ENCODE results near the gene DOCK9. TPM values are rescaled to one million over a fixed set of nuclear protein-coding genes. Genes with fewer than 3 reads are reported as not detected.

Gene DOCK9
- total and polyA plus RNA-seq, 2 donors from 2014 or later, result 14.0 to 125 TPM

- Histone ChIP-seq H3K4me3 (ENCODE audit: low read length in 3 of 3) (no peak overlapping the region), H3K27me3 (ENCODE audit: control insufficient read depth, insufficient read depth, low read length) (no peaks in the 10 kb centered on the region), H3K4me1 (ENCODE audit: control insufficient read depth in 2 of 3, insufficient read depth in 2 of 3, low read depth in 1 of 3, low read length in 3 of 3) (no peaks in the 10 kb centered on the region), H3K9me3 (ENCODE audit: control insufficient read depth in 2 of 3, insufficient read depth in 1 of 3, low read length in 3 of 3) (no peaks in the 10 kb centered on the region), H3K9ac (ENCODE audit: low read length in 3 of 3) (no peak overlapping the region), H3K36me3 (ENCODE audit: control insufficient read depth in 2 of 3, insufficient read depth in 3 of 3, low read length in 3 of 3) (no peaks in the 10 kb centered on the region), H3K27ac (ENCODE audit: low read depth in 2 of 2, low read length in 2 of 2) (no peak overlapping the region)
- intact Hi-C loops (cut with DNase I), result no loop called here
- DNase-seq (no peak), FAIRE-seq (no peak)
- TF ChIP-seq, protein P1, sequence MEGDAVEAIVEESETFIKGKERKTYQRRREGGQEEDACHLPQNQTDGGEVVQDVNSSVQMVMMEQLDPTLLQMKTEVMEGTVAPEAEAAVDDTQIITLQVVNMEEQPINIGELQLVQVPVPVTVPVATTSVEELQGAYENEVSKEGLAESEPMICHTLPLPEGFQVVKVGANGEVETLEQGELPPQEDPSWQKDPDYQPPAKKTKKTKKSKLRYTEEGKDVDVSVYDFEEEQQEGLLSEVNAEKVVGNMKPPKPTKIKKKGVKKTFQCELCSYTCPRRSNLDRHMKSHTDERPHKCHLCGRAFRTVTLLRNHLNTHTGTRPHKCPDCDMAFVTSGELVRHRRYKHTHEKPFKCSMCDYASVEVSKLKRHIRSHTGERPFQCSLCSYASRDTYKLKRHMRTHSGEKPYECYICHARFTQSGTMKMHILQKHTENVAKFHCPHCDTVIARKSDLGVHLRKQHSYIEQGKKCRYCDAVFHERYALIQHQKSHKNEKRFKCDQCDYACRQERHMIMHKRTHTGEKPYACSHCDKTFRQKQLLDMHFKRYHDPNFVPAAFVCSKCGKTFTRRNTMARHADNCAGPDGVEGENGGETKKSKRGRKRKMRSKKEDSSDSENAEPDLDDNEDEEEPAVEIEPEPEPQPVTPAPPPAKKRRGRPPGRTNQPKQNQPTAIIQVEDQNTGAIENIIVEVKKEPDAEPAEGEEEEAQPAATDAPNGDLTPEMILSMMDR (IDR thresholded peaks at IDR 0.05; ENCODE audit: borderline replicate concordance, extremely low read depth, insufficient read depth), result no peak
Measured at GRCh38 chr13:98765996-98766519, 211.8 kb downstream of the DOCK9 start.

DNA sequence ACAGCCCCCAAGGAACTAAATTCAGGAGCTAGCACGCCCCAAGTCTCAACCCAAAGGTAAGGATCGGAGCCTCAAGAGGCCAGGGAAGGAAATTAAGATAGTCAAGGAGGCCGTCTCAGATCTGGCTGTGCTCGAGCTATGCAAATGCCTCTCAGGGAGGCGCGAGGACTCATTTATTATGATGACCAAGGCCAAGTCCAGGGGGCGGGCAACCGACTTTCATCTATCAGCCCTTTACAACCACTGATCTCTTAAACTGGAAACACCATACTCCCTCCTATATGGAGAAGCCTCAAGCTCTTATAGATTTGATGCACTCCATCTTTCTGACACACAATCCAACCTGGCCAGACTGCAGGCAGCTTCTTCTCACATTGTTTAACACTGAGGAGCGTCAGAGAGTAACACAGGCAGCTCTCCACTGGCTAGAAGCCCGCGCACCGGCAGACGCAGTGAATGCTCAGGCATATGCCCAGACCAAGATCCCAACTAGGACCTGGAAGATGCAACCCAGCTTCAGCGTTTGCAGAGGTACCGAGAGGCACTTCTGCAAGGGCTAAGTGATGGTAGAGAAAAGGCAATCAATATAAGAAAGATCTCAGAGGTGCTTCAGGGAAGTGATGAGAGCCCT lies 215.8 kb downstream of the DOCK9 start:
- Histone ChIP-seq H3K36me3 (ENCODE audit: control insufficient read depth in 2 of 3, insufficient read depth in 3 of 3, low read length in 3 of 3) (no peaks in the 10 kb centered on the region), H3K4me3 (ENCODE audit: low read length in 3 of 3) (peak overlapping the region in 2 of 3 donors; percentile 61 to 68), H3K9me3 (ENCODE audit: control insufficient read depth in 2 of 3, insufficient read depth in 1 of 3, low read length in 3 of 3) (no peaks in the 10 kb centered on the region), H3K4me1 (ENCODE audit: control insufficient read depth in 2 of 3, insufficient read depth in 2 of 3, low read depth in 1 of 3, low read length in 3 of 3) (no peaks in the 10 kb centered on the region), H3K9ac (ENCODE audit: low read length in 3 of 3) (no peak overlapping the region), H3K27me3 (ENCODE audit: control insufficient read depth, insufficient read depth, low read length) (no peaks in the 10 kb centered on the region), H3K27ac (ENCODE audit: low read depth in 2 of 2, low read length in 2 of 2) (no peak overlapping the region)
- TF ChIP-seq, protein P1 (IDR thresholded peaks at IDR 0.05; ENCODE audit: borderline replicate concordance, extremely low read depth, insufficient read depth), result no peak
- DNase-seq, result no peak
- intact Hi-C loops (cut with DNase I), result no loop called here
- no peak for FAIRE-seq

- Histone ChIP-seq H3K4me3 (ENCODE audit: low read length in 3 of 3) (peak overlapping the region; percentile 4 to 68 (median 61)), H3K27me3 (ENCODE audit: control insufficient read depth, insufficient read depth, low read length) (no peaks in the 10 kb centered on the region), H3K9ac (ENCODE audit: low read length in 3 of 3) (peak overlapping the region in 1 of 3 donors; percentile 26), H3K9me3 (ENCODE audit: control insufficient read depth in 2 of 3, insufficient read depth in 1 of 3, low read length in 3 of 3) (no peaks in the 10 kb centered on the region), H3K36me3 (ENCODE audit: control insufficient read depth in 2 of 3, insufficient read depth in 3 of 3, low read length in 3 of 3) (no peaks in the 10 kb centered on the region), H3K27ac (ENCODE audit: low read depth in 2 of 2, low read length in 2 of 2) (no peak overlapping the region), H3K4me1 (ENCODE audit: control insufficient read depth in 2 of 3, insufficient read depth in 2 of 3, low read depth in 1 of 3, low read length in 3 of 3) (no peaks in the 10 kb centered on the region)
- TF ChIP-seq, protein P1 (IDR thresholded peaks at IDR 0.05; ENCODE audit: borderline replicate concordance, extremely low read depth, insufficient read depth), result no peak
- intact Hi-C loops (cut with DNase I), result no loop called here
- DNase-seq (no peak), FAIRE-seq (no peak)
Measured at GRCh38 chr13:98761126-98761985, 216.5 kb downstream of the DOCK9 start.

All from kidney (tissue), 14 donors.